ENCODE measurements around the gene RNASEL. TPM values are rescaled to one million over a fixed set of nuclear protein-coding genes. Genes with fewer than 3 reads are reported as not detected.
A peak's percentile ranks its signal among the peaks of the same experiment; 100 is the strongest.

RNASEL gene
- polyA plus RNA-seq = 3.6 to 4.7 TPM (median 3.9 TPM) in 3 replicates
- 2.3 TPM for polyA plus RNA-seq (2011; ENCODE audit: low read depth)
- 1.9 and 3.2 TPM in 2 replicates for polyA plus RNA-seq (2011; cell fraction: cytosol; rRNA removed)
- polyA plus RNA-seq (2011; cell fraction: nucleus; rRNA removed) = 5.7 and 6.9 TPM in 2 replicates
- 2.8 and 3.1 TPM in 2 replicates for polyA plus RNA-seq (2012; ENCODE audit: low replicate concordance)
- polyA minus RNA-seq = 1.2 to 5.0 TPM (median 4.7 TPM) in 3 replicates
- polyA minus RNA-seq (2011; cell fraction: cytosol; rRNA and poly(A)+ RNA removed) = 1.3 TPM
- 2.4 and 5.6 TPM in 2 replicates for polyA minus RNA-seq (2011; cell fraction: nucleus; rRNA and poly(A)+ RNA removed)

- no peaks in the 10 kb centered on the region for H3K27me3 ChIP-seq (ENCODE audit: control insufficient read depth, extremely low read depth, insufficient read depth, low read length)
- dilution Hi-C loops (cut with MboI; ENCODE audit: extremely low pct_ligation_motif_present, low sequenced_read_pairs) = loop anchor here (25.0 kb wide), 3 partner anchors 151 to 501 kb away; partner anchors contain the start of gene NPL
- peak; percentile 72 for FAIRE-seq
- TF ChIP-seq EZH2 (IDR thresholded peaks at IDR 0.05; ENCODE audit: low read length) (no peak), CTCF (optimal IDR thresholded peaks at IDR 0.05 in 1 of 3, IDR thresholded peaks at IDR 0.05 in 1 of 3, conservative IDR thresholded peaks at IDR 0.05 in 1 of 3; ENCODE audit: extremely low read depth in 1 of 3, insufficient read depth in 2 of 3, low read length in 3 of 3) (no peak)
- peaks cover 4% of the 10 kb centered on the region for H3K4me1 ChIP-seq (ENCODE audit: control insufficient read depth, extremely low read depth, insufficient read depth, low read length)
- H4K20me1 ChIP-seq (ENCODE audit: control insufficient read depth, extremely low read depth, insufficient read depth, low read length) = no peaks in the 10 kb centered on the region
- peak within 1 kb of the TSS; percentile 48 to 87 (median 68) for H3K4me3 ChIP-seq (ENCODE audit: control insufficient read depth in 2 of 3, extremely low read depth in 1 of 3, insufficient read depth in 2 of 3, low read depth in 1 of 3, low read length in 3 of 3)
- peak within 1 kb of the TSS; percentile 77 for H3K4me2 ChIP-seq (ENCODE audit: control insufficient read depth, extremely low read depth, insufficient read depth, low read depth, low read length)
- no peaks in the 10 kb centered on the region for H3K79me2 ChIP-seq (ENCODE audit: control insufficient read depth, insufficient read depth, low read length)
- no peaks in the 10 kb centered on the region for H3K36me3 ChIP-seq (ENCODE audit: control insufficient read depth in 2 of 2, extremely low read depth in 1 of 2, insufficient read depth in 2 of 2, low read length in 2 of 2)
- H3K9me3 ChIP-seq (ENCODE audit: control insufficient read depth, low read depth, low read length) = no peaks in the 10 kb centered on the region
- no peak for DNase-seq (ENCODE audit: low read depth, low spot score)
- peak within 1 kb of the TSS; percentile 95 for H2AFZ ChIP-seq (ENCODE audit: control insufficient read depth, low read length)
- H3K9me1 ChIP-seq (ENCODE audit: control insufficient read depth, extremely low read depth, insufficient read depth, low read length) = no peaks in the 10 kb centered on the region
- H3K27ac ChIP-seq (ENCODE audit: control insufficient read depth, insufficient read depth, low read length) = peak within 1 kb of the TSS; percentile 75
- peak within 1 kb of the TSS; percentile 74 for H3K9ac ChIP-seq (ENCODE audit: control insufficient read depth, extremely low read depth, insufficient read depth, low read length)
These were observed at the start of gene RNASEL for GRCh38 chr1:182588500-182589396. TSS of gene RNASEL (minus strand) at chr1:182589256. CDS start at chr1:182586806, 2,450 bp downstream.

- H4K20me1 ChIP-seq (ENCODE audit: control insufficient read depth, extremely low read depth, insufficient read depth, low read length) = no peaks in the 10 kb centered on the region
- dilution Hi-C loops (cut with MboI; ENCODE audit: extremely low pct_ligation_motif_present, low sequenced_read_pairs) = no loop called here
- no peak for TF ChIP-seq CTCF (optimal IDR thresholded peaks at IDR 0.05 in 1 of 3, IDR thresholded peaks at IDR 0.05 in 1 of 3, conservative IDR thresholded peaks at IDR 0.05 in 1 of 3; ENCODE audit: extremely low read depth in 1 of 3, insufficient read depth in 2 of 3, low read length in 3 of 3)
- H2AFZ ChIP-seq (ENCODE audit: control insufficient read depth, low read length) = no peak overlapping the region
- DNase-seq (ENCODE audit: low read depth, low spot score) = no peak
- H3K36me3 ChIP-seq (ENCODE audit: control insufficient read depth in 2 of 2, extremely low read depth in 1 of 2, insufficient read depth in 2 of 2, low read length in 2 of 2) = no peaks in the 10 kb centered on the region
- no peak overlapping the region for H3K9ac ChIP-seq (ENCODE audit: control insufficient read depth, extremely low read depth, insufficient read depth, low read length)
- H3K4me3 ChIP-seq (ENCODE audit: control insufficient read depth in 2 of 3, extremely low read depth in 1 of 3, insufficient read depth in 2 of 3, low read depth in 1 of 3, low read length in 3 of 3) = no peak overlapping the region
- no peaks in the 10 kb centered on the region for H3K79me2 ChIP-seq (ENCODE audit: control insufficient read depth, insufficient read depth, low read length)
- no peak overlapping the region for H3K4me2 ChIP-seq (ENCODE audit: control insufficient read depth, extremely low read depth, insufficient read depth, low read depth, low read length)
- H3K4me1 ChIP-seq (ENCODE audit: control insufficient read depth, extremely low read depth, insufficient read depth, low read length) = no peaks in the 10 kb centered on the region
- no peaks in the 10 kb centered on the region for H3K27me3 ChIP-seq (ENCODE audit: control insufficient read depth, extremely low read depth, insufficient read depth, low read length)
- FAIRE-seq = no peak
- H3K27ac ChIP-seq (ENCODE audit: control insufficient read depth, insufficient read depth, low read length) = no peak overlapping the region
- H3K9me3 ChIP-seq (ENCODE audit: control insufficient read depth, low read depth, low read length) = no peaks in the 10 kb centered on the region
- H3K9me1 ChIP-seq (ENCODE audit: control insufficient read depth, extremely low read depth, insufficient read depth, low read length) = no peaks in the 10 kb centered on the region
These were observed 48.7 kb upstream of the RNASEL start for GRCh38 chr1:182637769-182638168.
